ENCODE measurements around the gene OCIAD1.

- TF ChIP-seq, protein P1, sequence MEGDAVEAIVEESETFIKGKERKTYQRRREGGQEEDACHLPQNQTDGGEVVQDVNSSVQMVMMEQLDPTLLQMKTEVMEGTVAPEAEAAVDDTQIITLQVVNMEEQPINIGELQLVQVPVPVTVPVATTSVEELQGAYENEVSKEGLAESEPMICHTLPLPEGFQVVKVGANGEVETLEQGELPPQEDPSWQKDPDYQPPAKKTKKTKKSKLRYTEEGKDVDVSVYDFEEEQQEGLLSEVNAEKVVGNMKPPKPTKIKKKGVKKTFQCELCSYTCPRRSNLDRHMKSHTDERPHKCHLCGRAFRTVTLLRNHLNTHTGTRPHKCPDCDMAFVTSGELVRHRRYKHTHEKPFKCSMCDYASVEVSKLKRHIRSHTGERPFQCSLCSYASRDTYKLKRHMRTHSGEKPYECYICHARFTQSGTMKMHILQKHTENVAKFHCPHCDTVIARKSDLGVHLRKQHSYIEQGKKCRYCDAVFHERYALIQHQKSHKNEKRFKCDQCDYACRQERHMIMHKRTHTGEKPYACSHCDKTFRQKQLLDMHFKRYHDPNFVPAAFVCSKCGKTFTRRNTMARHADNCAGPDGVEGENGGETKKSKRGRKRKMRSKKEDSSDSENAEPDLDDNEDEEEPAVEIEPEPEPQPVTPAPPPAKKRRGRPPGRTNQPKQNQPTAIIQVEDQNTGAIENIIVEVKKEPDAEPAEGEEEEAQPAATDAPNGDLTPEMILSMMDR (IDR thresholded peaks at IDR 0.05), result no peak
- no peak for TF ChIP-seq POLR2A (IDR thresholded peaks at IDR 0.05)
These were observed 39.6 kb upstream of the OCIAD1 start for GRCh38 chr4:48791313-48791712.

Data from adrenal gland (tissue), 5 donors.